H1 (cell line): ENCODE data around the gene BOK. TPM values are rescaled to one million over a fixed set of nuclear protein-coding genes. Genes with fewer than 3 reads are reported as not detected.
A peak's percentile ranks its signal among the peaks of the same experiment; 100 is the strongest.

ENCODE experiments used
- CTCF ChIA-PET: fragments of 300-600 bp; sonication (Branson Sonifier 250); formaldehyde crosslinking; loops from one replicate; lab custom pipeline; 2021; ENCODE audit not compliant: partially characterized antibody; lab: Charles Lee
- POLR2A ChIA-PET: fragments of 300-600 bp; sonication (Branson Sonifier 250); formaldehyde crosslinking; loops from one replicate; lab custom pipeline; 2021; ENCODE audit warnings: inconsistent platforms; ENCODE audit not compliant: partially characterized antibody; lab: Charles Lee
- DNase-seq, 2 experiments: peaks; one replicate each; pipeline versions ENCODE4 v3.0.0 to v3.0.0-alpha.2; 2010 to 2022; ENCODE audit warnings: low spot score in 2 of 2, low read depth in 1 of 2, mixed read lengths in 1 of 2
- FAIRE-seq: peaks from 2 replicates; lab custom pipeline; 2011; peaks lifted over from hg19 to GRCh38; lab: Jason Lieb, UNC
- H2AFZ ChIP-seq: 2 replicates; pipeline ENCODE4 v1.8.1; 2012; ENCODE audit warnings: low read length, inconsistent platforms
- H2AK5ac ChIP-seq: 2 replicates; pipeline ENCODE4 v1.6.1; 2013; ENCODE audit warnings: low read depth, low read length
- H2BK120ac ChIP-seq: replicated peaks from 2 replicates; pipeline ENCODE3; 2013; ENCODE audit warnings: low read depth, low read length, inconsistent platforms
- H2BK12ac ChIP-seq: 2 replicates; pipeline ENCODE4 v1.6.1; 2013; ENCODE audit warnings: low read depth, low read length
- H2BK15ac ChIP-seq: 2 replicates; pipeline ENCODE4 v1.6.1; 2013; ENCODE audit warnings: low read length
- H2BK20ac ChIP-seq: 2 replicates; pipeline ENCODE4 v1.6.1; 2013; ENCODE audit warnings: low read length
- H2BK5ac ChIP-seq: 2 replicates; pipeline ENCODE4 v1.6.1; 2013; ENCODE audit warnings: low read depth, low read length
- H3K14ac ChIP-seq: 2 replicates; pipeline ENCODE4 v1.6.1; 2013; ENCODE audit warnings: inconsistent platforms; ENCODE audit not compliant: insufficient read length
- H3K18ac ChIP-seq: 2 replicates; pipeline ENCODE4 v1.6.1; 2013; ENCODE audit warnings: low read length; ENCODE audit errors: extremely low read depth
- H3K23ac ChIP-seq: 2 replicates; pipeline ENCODE4 v1.6.1; 2013; ENCODE audit warnings: inconsistent platforms; ENCODE audit not compliant: insufficient read length
- H3K23me2 ChIP-seq: 2 replicates; pipeline ENCODE4 v1.6.1; 2013; ENCODE audit warnings: low read depth, low read length
- H3K27ac ChIP-seq: 2 replicates; pipeline ENCODE4 v1.6.1; 2011; ENCODE audit warnings: low read depth, low read length, inconsistent platforms
- H3K27me3 ChIP-seq, 4 experiments: replicated peaks in 1 of 4; 1 replicate in 1 of 4; 2 replicates in 3 of 4; pipeline versions ENCODE4 v1.6.1 to v1.8.1; 2011 to 2013; ENCODE audit warnings: low read length in 3 of 4, mild to moderate bottlenecking in 3 of 4, inconsistent platforms in 2 of 4, mixed read lengths in 2 of 4, moderate library complexity in 1 of 4; ENCODE audit not compliant: control insufficient read depth in 3 of 4, insufficient read depth in 3 of 4; ENCODE audit errors: extremely low read depth in 1 of 4
- H3K36me3 ChIP-seq, 4 experiments: 2 replicates each; pipeline versions ENCODE4 v1.6.1 to v1.8.1; 2011 to 2013; ENCODE audit warnings: mild to moderate bottlenecking in 4 of 4, low read length in 3 of 4, moderate library complexity in 2 of 4, control low read depth in 1 of 4, inconsistent platforms in 1 of 4; ENCODE audit not compliant: insufficient read depth in 4 of 4, control insufficient read depth in 2 of 4
- H3K4ac ChIP-seq: replicated peaks from 2 replicates; pipeline ENCODE3; 2013; ENCODE audit warnings: low read length, low read depth, mixed read lengths, inconsistent platforms; ENCODE audit not compliant: insufficient read length
- H3K4me1 ChIP-seq, 4 experiments: replicated peaks in 1 of 4; 1 replicate in 1 of 4; 2 replicates in 3 of 4; pipeline versions ENCODE4 v1.6.1 to v1.8.1; 2011 to 2013; ENCODE audit warnings: low read length in 3 of 4, inconsistent platforms in 2 of 4, mixed read lengths in 1 of 4; ENCODE audit not compliant: insufficient read depth in 4 of 4, control insufficient read depth in 3 of 4
- H3K4me2 ChIP-seq, 2 experiments: 2 replicates each; pipeline versions ENCODE4 v1.6.1 to v1.8.1; 2011 to 2013; ENCODE audit warnings: low read depth in 2 of 2, low read length in 2 of 2, control low read depth in 1 of 2, inconsistent platforms in 1 of 2, mild to moderate bottlenecking in 1 of 2; ENCODE audit not compliant: insufficient read depth in 1 of 2
- H3K4me3 ChIP-seq, 4 experiments: fragments of 200-600, 300-600 bp in 1 of 4; sonication (generic), shearing (Covaris generic), sonication (Bioruptor Twin) in 1 of 4; 2 replicates each; pipeline versions ENCODE4 v1.5.1 to v1.8.1; 2011 to 2016; ENCODE audit warnings: low read length in 4 of 4, low read depth in 3 of 4, control low read depth in 2 of 4, inconsistent platforms in 2 of 4, mild to moderate bottlenecking in 2 of 4, mixed read lengths in 1 of 4, moderate library complexity in 1 of 4; ENCODE audit not compliant: insufficient read depth in 2 of 4; ENCODE audit errors: extremely low read depth in 1 of 4
- H3K56ac ChIP-seq: replicated peaks from 2 replicates; pipeline ENCODE3; 2013; ENCODE audit warnings: low read depth, mild to moderate bottlenecking, mixed read lengths, low read length, inconsistent platforms; ENCODE audit not compliant: insufficient read length
- H3K79me1 ChIP-seq: 2 replicates; pipeline ENCODE4 v1.6.1; 2013; ENCODE audit warnings: low read depth, low read length, control low read depth
- H3K79me2 ChIP-seq, 2 experiments: 2 replicates each; pipeline versions ENCODE4 v1.6.1 to v1.8.1; 2012 to 2013; ENCODE audit warnings: low read length in 2 of 2, mild to moderate bottlenecking in 2 of 2, inconsistent platforms in 1 of 2; ENCODE audit not compliant: insufficient read depth in 2 of 2, control insufficient read depth in 1 of 2
- H3K9ac ChIP-seq, 4 experiments: replicated peaks in 1 of 4; 1 replicate in 1 of 4; 2 replicates in 3 of 4; pipeline versions ENCODE4 v1.6.1 to v1.8.1; 2011 to 2013; ENCODE audit warnings: low read depth in 3 of 4, low read length in 3 of 4, control low read depth in 2 of 4, mild to moderate bottlenecking in 2 of 4, moderate library complexity in 2 of 4, inconsistent platforms in 1 of 4; ENCODE audit errors: extremely low read depth in 1 of 4
- H3K9me3 ChIP-seq, 2 experiments: 2 replicates each; pipeline versions ENCODE4 v1.6.1 to v1.8.1; 2012 to 2013; ENCODE audit warnings: mild to moderate bottlenecking in 2 of 2, moderate library complexity in 2 of 2, control low read depth in 1 of 2, inconsistent platforms in 1 of 2, low read depth in 1 of 2, low read length in 1 of 2, mixed read lengths in 1 of 2; ENCODE audit not compliant: insufficient read depth in 2 of 2
- H4K20me1 ChIP-seq, 2 experiments: replicated peaks in 1 of 2; 2 replicates each; pipeline versions ENCODE3 to v1.8.1; 2011 to 2013; ENCODE audit warnings: inconsistent platforms in 2 of 2, low read length in 2 of 2, mild to moderate bottlenecking in 1 of 2; ENCODE audit not compliant: insufficient read depth in 2 of 2, control insufficient read depth in 1 of 2
- H4K5ac ChIP-seq: 2 replicates; pipeline ENCODE4 v1.6.1; 2013; ENCODE audit warnings: low read length, low read depth, mixed read lengths, inconsistent platforms; ENCODE audit not compliant: insufficient read length
- H4K8ac ChIP-seq: 2 replicates; pipeline ENCODE4 v1.8.0; 2013; ENCODE audit warnings: mild to moderate bottlenecking, moderate library complexity, low read length, inconsistent platforms; ENCODE audit not compliant: insufficient read depth; ENCODE audit errors: extremely low read depth
- H4K91ac ChIP-seq: replicated peaks from 2 replicates; pipeline ENCODE3; 2013; ENCODE audit warnings: low read length, mixed read lengths, inconsistent platforms; ENCODE audit not compliant: insufficient read length
- CBX8 ChIP-seq: fragments of 300-800, 300-1000 bp; sonication (generic); IDR thresholded peaks from 2 replicates; pipeline ENCODE4 v1.7.1; 2016; ENCODE audit warnings: low read depth, low read length, borderline replicate concordance
- CEBPB ChIP-seq: IDR thresholded peaks from 2 replicates; pipeline ENCODE4 v1.6.1; 2012; ENCODE audit warnings: low read depth, low read length
- E2F6 ChIP-seq: IDR thresholded peaks from 2 replicates; pipeline ENCODE4 v1.6.1; 2012; ENCODE audit warnings: inconsistent platforms
- FOSL1 ChIP-seq: IDR thresholded peaks from 2 replicates; pipeline ENCODE4 v1.6.1; 2011; ENCODE audit warnings: mild to moderate bottlenecking, low read depth, low read length, moderate library complexity; ENCODE audit not compliant: insufficient read depth
- GTF2F1 ChIP-seq: IDR thresholded peaks from 2 replicates; pipeline ENCODE4 v1.6.1; 2012; ENCODE audit warnings: low read depth, low read length, improper control_type of control experiment, borderline replicate concordance
- PHF8 ChIP-seq: fragments of 200-600 bp; sonication (generic); conservative IDR thresholded peaks from 2 replicates; pipeline ENCODE4 v1.7.1; 2012; ENCODE audit warnings: low read depth, mild to moderate bottlenecking, inconsistent platforms, low read length, moderate library complexity
- RXRA ChIP-seq: IDR thresholded peaks from 2 replicates; pipeline ENCODE4 v1.6.1; 2011; ENCODE audit warnings: low read depth, mild to moderate bottlenecking, low read length, moderate library complexity; ENCODE audit not compliant: insufficient read depth
- SAP30 ChIP-seq: fragments of 300-600 bp; sonication (generic); IDR thresholded peaks from 2 replicates; pipeline ENCODE4 v1.7.1; 2012; ENCODE audit warnings: low read length, moderate library complexity, mild to moderate bottlenecking, inconsistent platforms; ENCODE audit not compliant: insufficient read depth, insufficient replicate concordance
- SUZ12 ChIP-seq: fragments of 200-600 bp; sonication (generic); IDR thresholded peaks from 2 replicates; pipeline ENCODE4 v1.6.1; 2012; ENCODE audit warnings: mild to moderate bottlenecking, inconsistent platforms, low read length, moderate library complexity, mixed read lengths
- ZNF274 ChIP-seq: IDR thresholded peaks from 2 replicates; pipeline ENCODE4 v1.7.0; 2012; ENCODE audit warnings: low read length, borderline replicate concordance; ENCODE audit errors: extremely low read depth
- WGBS, 2 experiments: shearing (Covaris generic) in 1 of 2; methylation state at CpG; one replicate each; pipeline versions ENCODE4 v1.1.6 to v1.1.7; 2013 to 2015; ENCODE audit warnings: low lambda C conversion rate in 2 of 2, mixed read lengths in 2 of 2, inconsistent platforms in 1 of 2, low coverage in 1 of 2, missing lambda C conversion rate in 1 of 2; ENCODE audit not compliant: insufficient replicate concordance in 2 of 2, insufficient coverage in 1 of 2, insufficient read length in 1 of 2; ENCODE audit errors: extremely low coverage in 1 of 2, missing lambda C conversion rate in 1 of 2; 5-methylcytosine and 5-hydroxymethylcytosine counted together
- polyA plus RNA-seq, 7 experiments: library from polyadenylated mRNA; depleted of rRNA in 3 of 7; stranded (reverse) in 5 of 7; unstranded in 2 of 7; fragments of >200 nt in 5 of 7; fragments of 200-250 nt in 2 of 7; gene quantifications; 1 replicate in 5 of 7; 2 replicates in 1 of 7; 4 replicates in 1 of 7; pipeline versions ENCODE4 v1.2.1 to v1.2.3, GENCODE V29; 2011 to 2013; ENCODE audit warnings: missing spikeins in 2 of 7, mixed read lengths in 2 of 7
- total RNA-seq: library from RNA; stranded (reverse); fragmentation: NEBNext Ultra II Directional; extraction: Animal tissue kit (Norgen Biotek cat#: 25700); gene quantifications from 2 replicates; pipeline ENCODE4 v1.2.1, GENCODE V29; 2021

BOK gene
- total and polyA plus RNA-seq, 2 of the 8 experiments (the other 6 are each of a cell fraction or from before 2014, with no cell fraction given) = 33.7 to 37.6 TPM

- Histone ChIP-seq H3K14ac (no peak overlapping the region), H3K9me3 (no peaks in the 10 kb centered on the region), H3K79me2 (no peaks in the 10 kb centered on the region), H3K4ac (no peak overlapping the region), H2BK12ac (no peak overlapping the region; the same call in 1 of the 2 replicates), H2BK120ac (no peak overlapping the region), H2BK20ac (no peak overlapping the region), H3K23me2 (peaks cover 21% of the 10 kb centered on the region; the same call in 1 of the 2 replicates), H4K8ac (peak overlapping the region; percentile 71; the same call in 1 of the 2 replicates), H2AFZ (no peak overlapping the region), H4K91ac (no peak overlapping the region), H3K4me1 (peaks cover 3 to 10% (median 5%) of the 10 kb centered on the region in 4 experiments), H3K4me3 (peak overlapping the region; percentile 26 to 64 (median 38)), H3K27ac (no peak overlapping the region), H3K4me2 (peak overlapping the region; percentile 77 to 83), H3K18ac (no peak overlapping the region), H4K20me1 (peaks cover 0 to 5% of the 10 kb centered on the region in 2 experiments), H2BK5ac (no peak overlapping the region), H4K5ac (no peak overlapping the region), H3K79me1 (no peaks in the 10 kb centered on the region), H3K36me3 (no peaks in the 10 kb centered on the region), H2BK15ac (no peak overlapping the region), H3K9ac (no peak overlapping the region), H3K23ac (no peak overlapping the region), H3K27me3 (peaks cover 18 to 35% (median 31%) of the 10 kb centered on the region in 4 experiments), H2AK5ac (no peak overlapping the region), H3K56ac (no peak overlapping the region)
- WGBS, 2 experiments = 24% methylated on average over 18 of the region's 62 CpGs; no CpG with 5 or more reads in 1 of the 2 experiments
- DNase-seq (no peak), FAIRE-seq (no peak)
- ChIA-PET CTCF (interaction anchor here (0.6 to 1.2 kb wide), 3 partner anchors 14 to 234 kb away, joined by 3 read pairs; no protein-coding TSS in a partner anchor), POLR2A (interaction anchor here (1.0 to 1.7 kb wide), 5 partner anchors 18 to 69 kb away, joined by 3 to 7 read pairs (median 3); partner anchors contain the start of gene BOK)
- TF ChIP-seq GTF2F1 = no peak
- TF ChIP-seq E2F6 = peak; percentile 26; the same call in 1 of the 2 replicates
- TF ChIP-seq CEBPB = no peak
- TF ChIP-seq PHF8 = no peak
- no peak for TF ChIP-seq FOSL1
- peak; percentile 71 for TF ChIP-seq SUZ12
- no peak for TF ChIP-seq SAP30
- TF ChIP-seq RXRA = no peak
- TF ChIP-seq CBX8 = no peak
- TF ChIP-seq ZNF274 = no peak
Observed at GRCh38 chr2:241541564-241542277, 16.8 kb upstream of the BOK start.
